Measurements from ENCODE around the gene GPR158.

DNA sequence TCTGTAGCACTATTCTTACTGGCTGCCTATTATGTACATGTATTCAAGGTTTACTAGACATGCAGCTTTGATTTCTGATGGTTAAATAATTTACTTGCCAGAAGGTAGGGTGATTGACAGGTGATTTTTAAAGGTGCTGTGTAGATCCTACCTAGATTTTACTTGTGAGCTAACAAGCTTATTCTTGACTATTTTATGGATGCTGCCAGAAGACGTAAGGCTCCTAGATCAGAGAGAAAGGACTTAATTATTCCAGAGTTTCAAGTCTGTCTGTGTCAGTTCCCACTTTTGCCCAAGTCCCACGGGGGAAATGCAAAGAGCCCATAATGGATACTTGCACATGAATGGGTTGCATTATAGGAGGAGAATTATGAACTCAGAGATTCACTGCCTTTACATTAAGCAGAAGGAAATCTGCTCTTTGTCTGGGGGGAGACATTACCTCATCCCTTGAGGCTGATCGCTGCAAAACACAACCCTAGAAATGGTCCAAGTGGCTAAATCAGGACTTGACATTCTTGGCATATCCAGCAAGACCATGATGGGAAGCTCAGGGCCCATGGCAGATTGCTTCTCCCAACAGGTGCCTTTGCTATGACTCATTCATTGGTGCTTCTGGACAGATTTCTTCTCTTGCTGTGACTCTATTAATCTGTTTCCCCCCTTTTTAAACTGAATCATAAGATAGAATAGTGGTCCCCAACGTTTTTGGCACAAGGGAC lies 32.1 kb downstream of the GPR158 start:
- TF ChIP-seq, protein P1, sequence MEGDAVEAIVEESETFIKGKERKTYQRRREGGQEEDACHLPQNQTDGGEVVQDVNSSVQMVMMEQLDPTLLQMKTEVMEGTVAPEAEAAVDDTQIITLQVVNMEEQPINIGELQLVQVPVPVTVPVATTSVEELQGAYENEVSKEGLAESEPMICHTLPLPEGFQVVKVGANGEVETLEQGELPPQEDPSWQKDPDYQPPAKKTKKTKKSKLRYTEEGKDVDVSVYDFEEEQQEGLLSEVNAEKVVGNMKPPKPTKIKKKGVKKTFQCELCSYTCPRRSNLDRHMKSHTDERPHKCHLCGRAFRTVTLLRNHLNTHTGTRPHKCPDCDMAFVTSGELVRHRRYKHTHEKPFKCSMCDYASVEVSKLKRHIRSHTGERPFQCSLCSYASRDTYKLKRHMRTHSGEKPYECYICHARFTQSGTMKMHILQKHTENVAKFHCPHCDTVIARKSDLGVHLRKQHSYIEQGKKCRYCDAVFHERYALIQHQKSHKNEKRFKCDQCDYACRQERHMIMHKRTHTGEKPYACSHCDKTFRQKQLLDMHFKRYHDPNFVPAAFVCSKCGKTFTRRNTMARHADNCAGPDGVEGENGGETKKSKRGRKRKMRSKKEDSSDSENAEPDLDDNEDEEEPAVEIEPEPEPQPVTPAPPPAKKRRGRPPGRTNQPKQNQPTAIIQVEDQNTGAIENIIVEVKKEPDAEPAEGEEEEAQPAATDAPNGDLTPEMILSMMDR (IDR thresholded peaks at IDR 0.05 in 2 of 3, conservative IDR thresholded peaks at IDR 0.05 in 1 of 3; ENCODE audit: borderline replicate concordance in 1 of 3, insufficient read depth in 1 of 3, low read depth in 2 of 3, low read length in 2 of 3), result no peak
- no peak for TF ChIP-seq YY1 (IDR thresholded peaks at IDR 0.05; ENCODE audit: extremely low read depth, insufficient replicate concordance, low read depth, low read length)
- TF ChIP-seq, protein P2, sequence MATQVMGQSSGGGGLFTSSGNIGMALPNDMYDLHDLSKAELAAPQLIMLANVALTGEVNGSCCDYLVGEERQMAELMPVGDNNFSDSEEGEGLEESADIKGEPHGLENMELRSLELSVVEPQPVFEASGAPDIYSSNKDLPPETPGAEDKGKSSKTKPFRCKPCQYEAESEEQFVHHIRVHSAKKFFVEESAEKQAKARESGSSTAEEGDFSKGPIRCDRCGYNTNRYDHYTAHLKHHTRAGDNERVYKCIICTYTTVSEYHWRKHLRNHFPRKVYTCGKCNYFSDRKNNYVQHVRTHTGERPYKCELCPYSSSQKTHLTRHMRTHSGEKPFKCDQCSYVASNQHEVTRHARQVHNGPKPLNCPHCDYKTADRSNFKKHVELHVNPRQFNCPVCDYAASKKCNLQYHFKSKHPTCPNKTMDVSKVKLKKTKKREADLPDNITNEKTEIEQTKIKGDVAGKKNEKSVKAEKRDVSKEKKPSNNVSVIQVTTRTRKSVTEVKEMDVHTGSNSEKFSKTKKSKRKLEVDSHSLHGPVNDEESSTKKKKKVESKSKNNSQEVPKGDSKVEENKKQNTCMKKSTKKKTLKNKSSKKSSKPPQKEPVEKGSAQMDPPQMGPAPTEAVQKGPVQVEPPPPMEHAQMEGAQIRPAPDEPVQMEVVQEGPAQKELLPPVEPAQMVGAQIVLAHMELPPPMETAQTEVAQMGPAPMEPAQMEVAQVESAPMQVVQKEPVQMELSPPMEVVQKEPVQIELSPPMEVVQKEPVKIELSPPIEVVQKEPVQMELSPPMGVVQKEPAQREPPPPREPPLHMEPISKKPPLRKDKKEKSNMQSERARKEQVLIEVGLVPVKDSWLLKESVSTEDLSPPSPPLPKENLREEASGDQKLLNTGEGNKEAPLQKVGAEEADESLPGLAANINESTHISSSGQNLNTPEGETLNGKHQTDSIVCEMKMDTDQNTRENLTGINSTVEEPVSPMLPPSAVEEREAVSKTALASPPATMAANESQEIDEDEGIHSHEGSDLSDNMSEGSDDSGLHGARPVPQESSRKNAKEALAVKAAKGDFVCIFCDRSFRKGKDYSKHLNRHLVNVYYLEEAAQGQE (IDR thresholded peaks at IDR 0.05; ENCODE audit: low read depth), result no peak
- no peak for TF ChIP-seq SP1 (IDR thresholded peaks at IDR 0.05; ENCODE audit: low read depth)
- TF ChIP-seq CEBPB (IDR thresholded peaks at IDR 0.05; ENCODE audit: low read depth), result no peak
- no peak for TF ChIP-seq EZH2phosphoT487 (IDR thresholded peaks at IDR 0.05; ENCODE audit: borderline replicate concordance)
- no peak for TF ChIP-seq EGR1 (IDR thresholded peaks at IDR 0.05; ENCODE audit: low read depth)
- no peak for TF ChIP-seq EZH2 (IDR thresholded peaks at IDR 0.05)
- no peak for TF ChIP-seq POLR2A (IDR thresholded peaks at IDR 0.05; ENCODE audit: borderline replicate concordance, extremely low read depth, insufficient read depth, insufficient read length)
- no peak for TF ChIP-seq CBX3 (IDR thresholded peaks at IDR 0.05; ENCODE audit: low read depth)
- TF ChIP-seq SRF (IDR thresholded peaks at IDR 0.05; ENCODE audit: low read depth), result no peak
